Measurements from ENCODE around the gene PPP6R1.

Gene PPP6R1

DNA sequence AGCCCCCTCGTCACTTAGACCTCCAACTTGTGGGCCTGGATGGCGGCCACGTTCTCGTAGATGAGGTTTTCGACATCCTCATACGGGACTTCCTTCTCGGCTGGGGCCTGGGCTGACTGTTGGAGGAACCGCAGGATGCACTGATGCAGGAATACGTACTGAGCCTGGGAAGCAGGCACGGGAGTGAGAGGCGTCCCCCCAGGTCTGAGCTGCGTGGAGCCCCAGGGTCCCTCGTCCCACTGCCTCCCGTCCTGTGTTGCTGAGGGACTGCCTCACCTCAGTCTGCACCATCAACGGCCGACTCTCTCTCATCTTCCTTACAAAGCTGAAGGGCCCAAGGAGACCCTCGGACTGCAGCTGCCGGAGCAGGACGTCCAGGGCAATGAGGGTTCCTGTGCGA is 77.1 kb downstream of the PPP6R1 start:
- ATAC-seq (no peak), DNase-seq (no peak)
